Medulla oblongata (tissue), 1 donor: Measurements from ENCODE around the gene RRP1.
A peak's percentile ranks its signal among the peaks of the same experiment; 100 is the strongest.
"Not testable (repeated sequence)": the region's sequence is repeated elsewhere in the genome, so short reads cannot be mapped to it uniquely, and the experiment has no call there.

Experiments
- DNase-seq: peaks from one replicate; pipeline ENCODE4 v3.0.0-alpha.2; 2015; ENCODE audit errors: extremely low spot score

RRP1 gene

DNA sequence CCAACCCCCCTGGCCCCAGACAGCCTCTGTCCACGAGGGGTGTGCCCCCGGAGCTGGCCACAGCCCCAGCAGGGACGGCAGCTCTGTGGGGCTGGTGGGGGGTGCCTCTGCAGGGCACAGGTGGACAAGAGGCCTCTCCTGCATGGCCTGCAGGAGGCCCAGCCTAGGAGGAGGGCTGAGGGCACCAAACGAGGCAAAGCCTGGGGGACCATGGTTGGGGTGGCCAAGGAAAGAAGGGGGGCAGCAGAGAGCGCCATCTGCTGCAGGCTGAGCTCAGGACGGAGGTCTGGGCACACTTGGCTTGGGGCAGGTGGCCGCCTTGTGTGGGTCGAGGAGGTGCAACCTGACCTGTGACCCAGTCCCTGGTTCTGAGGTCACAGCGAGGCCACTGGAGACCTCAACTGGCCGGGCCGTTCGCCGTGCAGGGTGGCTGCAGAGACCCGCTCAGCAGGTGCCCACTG is 27.3 kb downstream of the RRP1 start:
- DNase-seq = no peak

DNA sequence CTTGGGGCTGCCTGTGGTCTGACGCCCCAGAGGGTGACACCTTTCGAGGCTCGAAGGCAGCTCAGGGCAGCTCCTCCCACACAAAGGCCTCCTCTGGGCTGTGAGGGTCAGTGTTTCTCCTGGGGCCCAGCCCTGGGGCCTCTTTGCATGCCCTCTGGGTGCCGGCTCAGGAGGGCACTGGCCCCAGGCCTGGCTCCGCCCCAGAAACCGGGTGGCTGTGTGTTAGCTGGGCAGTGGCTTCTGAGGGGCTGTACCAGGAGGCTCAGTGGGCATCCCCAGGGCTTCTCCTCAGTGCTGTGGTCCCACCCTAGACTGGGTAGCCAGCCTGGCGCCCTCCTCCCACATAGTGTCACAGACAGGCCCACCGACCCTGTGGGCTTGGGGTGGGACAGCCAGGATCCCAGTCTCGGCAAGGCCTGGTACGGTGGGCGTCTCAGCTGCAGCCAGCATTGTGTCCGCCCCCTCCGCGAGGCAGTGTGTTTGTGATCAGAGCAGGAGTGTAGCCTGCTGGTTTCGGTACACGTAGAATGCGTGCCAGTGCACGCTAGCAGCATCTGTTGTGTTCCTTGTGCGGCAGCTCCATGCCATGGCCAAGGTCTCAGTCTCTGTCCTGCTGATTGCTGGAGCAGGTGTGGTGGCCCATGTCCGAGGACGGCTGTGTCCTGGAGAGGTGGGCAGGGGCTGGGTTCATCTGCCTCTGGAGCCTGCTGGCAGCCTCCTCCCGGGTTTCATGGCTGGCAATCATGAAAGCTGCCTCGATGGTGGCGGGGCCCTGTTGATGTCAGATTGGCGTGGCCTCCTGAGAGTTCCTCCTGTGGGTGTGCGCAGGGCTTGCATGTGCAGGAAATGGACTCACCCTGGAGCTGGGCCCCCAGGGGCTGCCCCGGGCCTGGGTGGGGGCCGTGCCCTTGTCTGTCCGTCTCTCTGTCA is 28.0 kb downstream of the RRP1 start:
- DNase-seq = no peak

DNA sequence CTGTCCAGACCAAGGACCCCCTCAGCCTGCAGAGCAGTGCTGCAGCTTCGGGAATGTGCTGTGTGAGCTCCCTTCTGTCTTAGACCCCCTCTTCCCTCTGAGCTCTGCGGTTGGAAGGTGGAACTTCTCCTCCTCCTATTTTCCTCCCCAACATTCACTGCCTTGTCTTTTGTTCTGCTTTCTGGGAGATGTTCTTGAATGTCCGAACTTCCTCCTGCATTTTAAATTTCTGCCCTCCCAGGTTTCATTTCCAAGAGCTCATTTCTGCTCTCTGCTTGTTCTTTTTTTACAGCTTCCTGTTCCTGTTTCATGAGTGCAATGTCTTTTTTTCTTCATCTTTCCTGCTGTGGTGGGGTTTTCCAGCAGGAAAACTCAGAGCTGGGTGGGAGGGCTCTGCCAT is 29.3 kb downstream of the RRP1 start:
- peak; percentile 66 for DNase-seq

DNA sequence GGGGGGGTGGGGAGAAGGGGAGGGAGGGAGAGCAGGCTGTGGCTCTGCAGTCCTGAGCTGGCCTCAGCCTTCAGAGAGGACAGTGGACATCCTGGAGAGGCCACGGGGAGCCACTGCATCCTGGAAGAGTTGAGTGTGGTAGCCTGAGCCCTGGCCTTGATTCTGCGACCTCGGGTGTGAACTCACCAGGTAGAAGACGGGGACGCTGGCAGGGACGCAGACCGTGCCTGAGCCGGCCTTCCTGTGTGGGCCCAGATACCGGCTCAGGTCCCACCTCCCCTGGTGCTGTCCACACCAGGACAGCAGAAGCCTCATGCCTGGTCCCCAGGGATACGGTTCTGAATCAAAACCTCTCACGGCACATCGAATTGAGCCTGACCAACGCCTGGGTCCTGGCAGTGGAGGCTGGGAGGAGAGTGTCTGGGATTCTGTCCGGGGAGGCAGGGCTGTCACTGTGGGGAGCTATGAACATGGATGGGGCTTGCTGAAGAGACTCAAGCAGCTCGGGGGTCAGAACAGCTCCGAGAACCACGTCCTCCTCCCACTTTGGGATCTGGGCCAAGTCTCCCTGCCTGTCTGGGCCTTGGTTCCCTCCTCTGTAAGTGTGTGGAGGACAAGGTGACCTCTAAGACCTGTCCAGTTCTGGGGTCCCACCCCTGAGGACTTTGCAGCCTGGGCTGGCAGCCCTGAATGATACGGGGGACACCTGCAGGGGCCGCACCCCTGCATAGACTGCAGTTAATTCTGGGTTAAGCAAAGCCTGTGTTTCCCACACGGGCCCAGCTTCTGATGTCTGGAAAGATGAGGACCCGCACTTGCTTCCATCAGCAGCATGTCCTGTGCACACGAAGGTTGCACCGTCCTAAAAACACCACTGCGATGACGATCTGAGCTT is 30.4 kb downstream of the RRP1 start:
- no peak for DNase-seq

DNA sequence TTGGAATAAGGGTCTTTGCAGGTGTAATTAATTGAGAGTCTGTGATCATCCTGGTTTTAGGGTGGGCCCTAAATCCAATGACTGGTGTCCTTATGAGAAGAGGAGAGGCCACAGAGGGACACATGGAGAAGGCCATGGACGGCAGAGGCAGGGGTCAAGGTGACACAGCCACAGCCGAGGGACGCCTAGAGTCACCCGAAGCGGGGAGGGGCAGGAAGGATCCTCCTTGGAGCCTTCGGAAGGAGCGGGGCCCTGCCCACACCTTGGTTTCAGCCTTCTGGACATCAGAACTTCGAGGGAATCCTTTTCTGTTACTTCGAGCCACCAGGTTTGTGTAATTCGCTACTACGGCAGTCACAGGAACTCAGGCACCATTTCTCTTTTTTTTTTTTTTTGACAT is 31.1 kb downstream of the RRP1 start:
- DNase-seq = no peak

DNA sequence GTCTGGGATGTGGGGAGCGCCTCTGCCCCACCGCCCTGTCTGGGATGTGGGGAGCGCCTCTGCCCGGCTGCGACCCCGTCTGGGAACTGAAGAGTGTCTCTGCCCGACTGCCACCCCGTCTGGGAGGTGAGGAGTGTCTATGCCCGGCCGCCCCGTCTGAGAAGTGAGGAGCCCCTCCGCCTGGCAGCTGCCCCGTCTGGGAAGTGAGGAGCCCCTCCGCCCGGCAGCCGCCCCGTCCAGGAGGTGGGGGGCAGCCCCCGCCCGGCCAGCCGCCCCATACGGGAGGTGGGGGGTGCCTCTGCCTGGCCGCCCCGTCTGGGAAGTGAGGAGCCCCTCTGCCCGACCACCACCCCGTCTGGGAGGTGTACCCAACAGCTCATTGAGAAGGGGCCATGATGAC is 32.8 kb downstream of the RRP1 start:
- not testable (repeated sequence) for DNase-seq

DNA sequence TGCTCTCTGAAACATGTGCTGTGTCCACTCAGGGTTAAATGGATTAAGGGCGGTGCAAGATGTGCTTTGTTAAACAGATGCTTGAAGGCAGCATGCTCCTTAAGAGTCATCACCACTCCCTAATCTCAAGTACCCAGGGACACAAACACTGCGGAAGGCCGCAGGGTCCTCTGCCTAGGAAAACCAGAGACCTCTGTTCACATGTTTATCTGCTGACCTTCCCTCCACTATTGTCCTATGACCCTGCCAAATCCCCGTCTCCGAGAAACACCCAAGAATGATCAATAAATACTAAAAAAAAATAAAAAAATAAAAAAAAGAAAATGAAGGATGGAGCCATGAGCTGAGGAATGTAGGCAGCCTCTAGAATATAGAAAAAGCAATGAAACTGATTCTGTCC is 33.4 kb downstream of the RRP1 start:
- DNase-seq = not testable (repeated sequence)

DNA sequence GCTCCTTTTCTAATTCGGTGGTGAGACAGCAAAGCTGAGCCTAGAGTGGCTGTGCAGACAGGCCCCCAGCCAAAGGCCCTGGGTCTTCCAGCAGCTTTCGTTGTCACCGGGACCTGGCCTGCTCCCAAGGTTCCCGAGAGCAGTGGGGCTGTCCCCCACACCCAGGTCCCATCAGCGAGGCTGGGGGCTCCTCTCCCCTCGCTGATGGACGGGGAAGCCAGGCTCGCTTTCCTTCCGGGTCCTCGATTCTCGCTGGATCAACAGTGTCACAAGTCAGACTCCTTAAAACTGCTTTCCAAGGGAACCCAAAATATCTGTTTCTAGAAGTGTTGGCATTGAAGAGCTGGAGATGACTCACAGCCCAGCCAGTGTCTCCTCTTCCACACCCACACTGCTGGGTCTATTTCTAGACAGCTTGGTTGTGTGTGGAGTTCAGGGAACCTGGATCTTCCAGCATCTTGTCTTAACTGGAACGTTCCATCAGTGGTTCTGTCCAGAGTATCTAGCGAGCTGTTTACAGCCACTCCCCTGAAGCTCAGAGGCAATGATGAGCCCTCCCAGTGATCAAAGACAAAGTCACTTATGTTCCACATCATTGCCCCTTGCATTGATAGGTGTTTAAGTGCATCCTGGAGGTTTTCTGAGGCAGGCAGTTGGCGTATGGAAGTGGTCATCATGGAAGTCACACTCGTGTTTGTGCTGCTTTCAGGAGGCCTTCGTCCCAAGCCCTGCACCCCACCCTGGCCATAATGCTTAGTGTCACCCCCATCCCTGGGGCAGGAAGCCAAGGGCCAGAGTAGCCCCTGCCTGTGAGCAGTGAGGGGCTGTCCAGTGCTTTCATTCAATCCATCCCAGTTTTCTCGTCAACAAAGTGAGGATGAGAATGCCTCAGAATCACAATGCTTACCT is 35.2 kb downstream of the RRP1 start:
- DNase-seq = no peak

DNA sequence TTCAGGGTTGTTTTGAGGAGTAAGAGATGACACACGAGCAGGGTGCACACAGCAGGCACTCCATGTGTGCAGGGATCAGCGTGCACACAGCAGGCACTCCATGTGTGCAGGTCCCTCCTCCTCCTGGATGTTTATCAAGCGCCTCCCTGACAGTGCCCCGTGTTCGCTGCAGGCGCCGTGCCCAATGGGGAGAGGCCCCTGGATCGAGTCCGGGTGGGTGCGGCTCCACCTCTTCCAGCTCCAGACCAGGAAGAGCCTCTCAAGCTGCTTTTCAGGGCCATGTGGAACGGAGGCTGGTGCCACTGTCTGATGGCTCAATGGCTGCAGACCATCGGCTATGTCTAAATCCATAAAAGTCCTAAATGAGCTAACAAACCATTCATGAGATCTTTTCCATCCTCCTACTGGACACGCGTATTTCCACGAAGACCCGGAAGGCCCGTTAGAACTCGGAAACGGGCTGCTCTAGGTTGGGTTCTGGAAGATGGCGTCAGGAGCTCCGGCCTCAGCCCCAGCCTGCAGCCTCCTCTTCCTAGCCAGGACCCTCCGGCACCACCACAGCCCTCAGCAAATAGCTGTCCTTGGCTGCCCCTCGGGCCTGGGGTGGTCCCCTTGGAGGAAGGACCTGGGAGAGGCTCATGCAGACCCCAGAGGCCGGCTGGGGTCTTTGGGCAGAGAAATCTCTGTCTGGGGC is 36.0 kb downstream of the RRP1 start:
- DNase-seq = no peak

DNA sequence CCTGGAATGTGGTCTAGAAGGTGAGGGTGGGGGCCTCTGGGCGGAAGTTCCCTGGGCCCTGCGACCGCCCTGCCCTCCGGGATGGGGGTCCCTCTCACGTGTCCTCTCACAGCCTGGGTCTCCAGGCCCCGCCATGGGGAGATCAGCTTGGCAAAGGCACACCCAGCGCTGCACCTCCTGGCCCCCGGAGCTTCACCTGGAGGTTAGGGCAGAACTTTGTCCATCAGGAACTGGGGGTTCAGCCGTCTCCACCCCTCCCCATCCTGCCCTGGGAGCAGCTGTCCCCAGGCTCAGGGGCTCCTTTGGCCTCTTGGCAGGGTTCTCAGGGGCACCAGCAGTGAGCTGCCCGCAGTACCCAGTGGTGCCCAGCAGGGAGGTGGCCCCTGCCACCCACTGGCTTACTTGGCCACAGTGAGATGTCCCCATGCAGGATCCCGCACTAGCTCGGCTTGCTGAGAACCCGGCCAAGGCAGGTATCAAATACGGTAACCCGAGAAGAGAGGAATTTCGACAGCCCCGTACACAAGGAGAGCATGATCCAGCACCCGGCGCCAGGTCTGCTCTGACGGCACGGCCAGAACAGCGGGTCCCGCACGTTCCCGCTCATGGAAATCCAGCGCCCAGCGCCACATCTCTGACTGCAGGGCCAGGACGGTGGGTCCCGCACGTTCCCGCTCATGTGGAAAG is 36.7 kb downstream of the RRP1 start:
- no peak for DNase-seq

DNA sequence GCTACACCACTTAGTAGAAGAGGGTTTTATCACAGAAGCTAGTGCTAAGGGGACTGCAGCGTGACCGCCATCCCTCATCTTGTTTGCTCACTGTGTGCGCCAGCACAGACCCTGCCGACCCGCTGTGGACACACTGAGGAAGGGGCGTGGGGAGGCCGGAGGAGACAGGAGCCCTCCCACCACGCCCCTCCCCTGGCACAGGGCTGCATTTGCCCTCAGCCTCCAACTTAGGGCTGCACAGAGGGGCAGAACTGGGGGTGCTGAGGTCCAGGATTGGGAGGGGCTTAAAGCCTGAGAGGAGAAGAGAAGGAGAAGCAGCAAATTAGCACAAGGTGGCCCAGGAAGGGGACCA is 37.2 kb downstream of the RRP1 start:
- no peak for DNase-seq

DNA sequence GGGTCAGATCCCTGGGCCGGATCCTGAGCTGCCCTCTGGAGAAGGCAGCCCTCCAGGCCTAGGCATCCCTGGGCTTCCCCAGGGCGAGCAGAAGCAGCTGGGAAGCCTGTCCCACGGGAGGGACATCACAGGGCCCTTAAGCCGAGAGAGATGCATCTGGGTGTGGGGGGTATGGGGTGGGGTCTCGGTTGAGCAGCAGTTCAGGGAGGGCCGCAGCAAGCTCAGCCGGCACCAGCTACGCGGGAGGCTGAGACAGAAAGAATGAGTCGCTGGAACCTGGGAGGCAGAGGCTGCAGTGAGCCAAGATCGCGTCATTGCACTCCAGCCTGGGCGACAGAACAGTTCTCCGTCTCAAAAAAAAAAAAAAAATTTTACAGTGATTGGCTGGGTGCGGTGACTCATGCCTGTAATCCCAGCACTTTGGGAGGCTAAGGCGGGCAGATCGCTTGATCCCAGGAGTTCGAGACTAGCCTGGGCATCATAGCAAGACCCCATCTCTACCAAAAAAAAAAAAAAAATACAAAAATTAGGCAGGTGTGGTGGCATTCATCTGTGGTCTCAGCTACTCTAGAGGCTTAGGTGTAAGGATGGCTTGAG is 37.7 kb downstream of the RRP1 start:
- no peak for DNase-seq

DNA sequence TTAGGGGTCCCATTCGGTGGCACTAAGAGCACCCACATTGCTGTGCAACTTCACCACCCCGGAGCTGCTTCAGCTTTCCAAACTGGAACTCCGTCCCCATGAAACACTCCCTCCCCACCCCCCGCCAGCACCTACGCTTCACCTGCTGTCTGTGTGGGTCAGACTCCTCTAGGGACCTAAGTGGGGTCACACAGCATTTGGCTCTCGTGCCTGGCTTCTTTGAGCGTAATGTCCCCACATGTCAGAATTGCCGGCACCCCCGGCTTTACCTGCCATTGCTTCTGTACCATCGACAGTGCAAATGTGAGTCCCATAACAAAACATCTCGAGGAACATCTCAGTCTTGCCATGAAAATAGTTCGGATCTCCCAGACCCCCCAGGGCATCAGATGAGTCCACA is 39.8 kb downstream of the RRP1 start:
- no peak for DNase-seq

DNA sequence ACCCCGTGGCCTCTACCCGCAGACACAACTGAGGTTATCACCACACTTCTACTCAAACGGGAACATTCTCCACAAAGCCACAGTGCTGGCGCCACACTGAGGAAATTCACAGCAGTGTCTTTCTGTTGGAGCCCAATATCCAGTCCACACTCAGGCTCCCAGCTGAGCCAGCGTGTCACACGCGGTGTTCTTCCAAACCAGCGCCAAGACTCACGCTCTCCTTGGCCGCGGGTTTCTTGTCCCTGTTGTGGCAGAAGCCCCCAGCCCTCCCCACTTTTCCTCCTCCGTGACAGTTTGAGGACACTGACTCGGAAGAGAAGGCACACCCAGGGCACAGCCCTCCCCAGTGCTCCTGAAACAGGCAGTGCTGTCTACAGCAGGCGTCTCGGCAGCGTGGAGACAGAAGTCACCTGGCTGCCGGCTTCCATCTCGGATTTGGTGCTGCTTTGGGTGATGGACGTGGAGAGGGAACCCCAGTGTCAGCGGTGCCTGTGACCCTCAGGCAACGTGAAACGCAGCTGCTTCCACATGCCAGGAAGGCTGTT is 40.3 kb downstream of the RRP1 start:
- no peak for DNase-seq

DNA sequence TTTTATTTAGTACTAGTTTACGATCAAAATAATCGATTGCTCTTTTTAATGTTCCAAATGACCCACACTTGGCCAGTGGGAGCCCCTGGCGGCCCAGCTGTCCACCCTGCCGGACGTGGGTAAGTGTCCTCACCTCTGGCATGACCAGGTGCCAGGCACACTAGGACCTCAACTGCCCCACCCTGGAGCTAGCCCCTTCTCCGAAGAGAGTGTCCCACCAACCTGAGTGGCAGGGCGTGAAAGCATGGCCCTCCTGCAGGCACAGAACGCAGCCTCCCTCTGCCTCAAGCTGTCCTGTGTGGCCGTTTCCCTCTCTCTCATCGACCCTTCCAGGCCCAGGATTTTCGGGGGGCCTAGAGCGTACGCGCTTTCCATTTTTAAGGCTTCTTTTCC is 42.8 kb downstream of the RRP1 start:
- no peak for DNase-seq

DNA sequence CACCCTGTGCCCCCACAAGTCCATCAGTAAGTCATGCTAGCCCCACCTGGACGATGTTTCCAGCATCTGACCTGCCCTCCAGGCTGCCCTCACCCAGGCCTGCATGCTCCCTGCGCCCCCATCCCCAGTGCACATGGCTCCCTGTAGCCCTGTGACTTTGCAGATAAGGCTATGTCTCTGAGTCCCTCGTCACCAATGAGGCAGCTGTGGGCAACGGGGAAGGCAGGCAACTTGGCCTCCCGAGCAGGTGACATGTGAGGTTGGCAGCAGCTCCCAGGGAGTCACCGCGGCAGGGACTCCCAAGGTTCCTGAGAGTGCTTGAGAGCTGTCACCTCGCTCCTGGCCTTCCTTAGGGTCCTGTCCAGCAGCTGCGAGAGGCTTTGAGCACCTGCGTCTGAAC is 43.3 kb downstream of the RRP1 start:
- no peak for DNase-seq

DNA sequence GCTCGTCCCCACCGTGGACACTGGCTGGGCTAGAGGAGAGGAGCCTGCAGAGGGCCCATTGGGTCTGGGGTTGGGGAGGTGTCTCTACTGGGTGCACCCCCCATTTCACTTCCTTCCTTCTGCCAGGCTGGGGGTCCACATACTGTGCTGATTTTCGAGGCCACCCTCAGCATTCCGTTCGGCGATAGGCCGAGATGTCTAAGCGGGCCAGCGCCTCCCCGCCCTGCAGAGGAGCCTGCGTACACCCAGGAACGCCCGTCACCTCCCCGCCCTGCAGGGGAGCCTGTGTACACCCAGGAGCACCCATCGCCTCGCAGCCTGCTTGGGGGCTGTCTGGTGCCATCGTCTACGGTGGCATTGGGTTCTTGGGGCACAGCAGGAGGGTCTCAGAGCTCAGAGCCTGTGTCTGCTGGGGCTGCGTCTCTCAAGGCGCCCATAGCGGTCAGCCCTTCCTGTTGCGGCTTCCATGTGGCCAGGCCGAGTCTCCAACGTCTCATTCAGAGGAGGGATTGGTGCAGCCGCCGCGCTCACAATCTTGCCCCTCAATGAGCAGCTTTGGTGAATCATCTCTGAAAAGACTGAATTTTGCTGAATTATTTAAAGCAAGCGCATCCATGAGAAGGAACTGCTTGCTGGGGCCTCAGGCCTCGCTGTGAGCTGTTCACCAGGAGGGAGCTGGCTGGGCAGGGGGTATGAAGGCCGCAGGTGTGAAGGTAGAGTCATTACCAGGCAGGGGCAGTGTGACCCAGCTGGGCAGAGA is 44.9 kb downstream of the RRP1 start:
- DNase-seq = no peak

DNA sequence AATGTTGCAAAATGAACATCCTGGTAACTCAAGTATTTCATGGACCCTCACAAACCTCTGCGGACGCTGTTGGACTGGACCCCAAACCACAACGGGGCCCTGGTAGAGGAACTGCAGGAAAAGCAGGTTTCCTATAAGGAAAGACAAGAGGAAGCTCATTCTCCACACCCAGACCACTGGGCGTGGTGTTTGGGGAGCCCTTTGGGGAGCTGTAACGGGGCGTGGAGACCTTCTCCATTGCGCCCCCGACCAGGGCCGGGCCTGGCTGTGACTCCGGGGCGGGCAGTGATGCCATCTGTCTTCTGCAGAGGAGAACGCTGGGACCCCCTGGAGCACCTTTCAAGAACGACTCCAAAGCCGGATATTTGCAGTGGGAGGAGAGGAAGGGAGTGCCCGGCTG is 45.7 kb downstream of the RRP1 start:
- no peak for DNase-seq

DNA sequence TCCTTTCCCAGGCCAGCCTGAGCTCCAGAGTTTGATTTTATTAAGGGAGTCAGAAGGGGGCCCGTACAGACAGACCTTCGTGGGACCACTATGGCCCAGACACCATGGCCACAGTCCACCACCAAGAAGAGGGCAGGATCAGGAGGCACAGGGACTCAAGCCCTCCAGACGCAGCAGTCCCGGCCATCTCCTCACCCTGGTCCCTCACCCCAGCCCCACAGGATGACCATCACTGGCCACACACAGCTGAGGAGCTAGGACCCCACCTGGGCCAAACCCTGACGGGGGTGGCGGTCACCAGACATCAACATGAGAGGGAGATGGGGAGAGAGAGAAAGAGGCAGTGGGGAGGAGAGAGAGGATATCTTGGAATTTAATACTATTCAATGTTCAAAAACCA is 46.5 kb downstream of the RRP1 start:
- DNase-seq = no peak
